Effector memory CD4-positive, alpha-beta T cell (primary cell): ENCODE measurements around the gene ZBTB20.

ENCODE experiments used
- DNase-seq, 3 donors: peaks; one replicate each; pipeline ENCODE4 v3.0.0-alpha.2; 2020
- H3K27ac ChIP-seq: 2 replicates; pipeline ENCODE4 v1.7.0; 2013; ENCODE audit warnings: mild to moderate bottlenecking, low read length, moderate library complexity; ENCODE audit not compliant: insufficient read depth, poor library complexity, severe bottlenecking
- H3K27me3 ChIP-seq: replicated peaks from 2 replicates; pipeline ENCODE4 v1.7.0; 2013; ENCODE audit warnings: mild to moderate bottlenecking, low read length; ENCODE audit not compliant: insufficient read depth, control insufficient read depth, poor library complexity, severe bottlenecking
- H3K36me3 ChIP-seq: 2 replicates; pipeline ENCODE4 v1.7.0; 2013; ENCODE audit warnings: mild to moderate bottlenecking, low read length, moderate library complexity; ENCODE audit not compliant: control insufficient read depth, insufficient read depth
- H3K4me1 ChIP-seq: 2 replicates; pipeline ENCODE4 v1.7.0; 2013; ENCODE audit warnings: low read length, mild to moderate bottlenecking; ENCODE audit not compliant: control insufficient read depth, insufficient read depth, poor library complexity, severe bottlenecking
- H3K4me3 ChIP-seq: 2 replicates; pipeline ENCODE4 v1.7.0; 2013; ENCODE audit warnings: low read length, low read depth, mild to moderate bottlenecking; ENCODE audit not compliant: insufficient read depth, poor library complexity, severe bottlenecking
- H3K9me3 ChIP-seq: 2 replicates; pipeline ENCODE4 v1.7.0; 2013; ENCODE audit warnings: mild to moderate bottlenecking, low read length, moderate library complexity; ENCODE audit not compliant: control insufficient read depth

Gene ZBTB20

DNA sequence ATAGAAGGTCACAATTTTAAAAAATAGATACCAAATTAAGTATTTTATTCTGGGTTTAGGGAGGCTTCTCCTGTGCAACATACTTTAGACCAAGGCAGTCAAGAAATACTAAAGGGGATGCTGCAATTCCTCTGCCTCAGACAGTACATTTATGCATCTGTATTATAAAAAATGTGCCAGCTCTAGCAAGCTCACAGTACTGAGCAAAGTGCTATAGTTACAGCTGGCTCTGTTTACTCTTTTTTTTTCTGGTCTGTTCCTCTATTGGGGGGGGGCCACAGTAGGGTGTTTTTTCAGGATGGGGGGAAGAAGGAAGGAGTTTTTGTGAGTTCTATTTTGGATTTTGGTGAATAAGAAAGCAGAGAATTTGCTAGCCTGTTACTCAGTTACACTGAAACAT lies 668.3 kb downstream of the ZBTB20 start:
- no peaks in the 10 kb centered on the region for H3K9me3 ChIP-seq
- no peak for DNase-seq
- H3K36me3 ChIP-seq: no peaks in the 10 kb centered on the region
- H3K27me3 ChIP-seq: no peaks in the 10 kb centered on the region
- H3K4me1 ChIP-seq: peaks cover 4% of the 10 kb centered on the region
- H3K27ac ChIP-seq: no peak overlapping the region
- no peak overlapping the region for H3K4me3 ChIP-seq

DNA sequence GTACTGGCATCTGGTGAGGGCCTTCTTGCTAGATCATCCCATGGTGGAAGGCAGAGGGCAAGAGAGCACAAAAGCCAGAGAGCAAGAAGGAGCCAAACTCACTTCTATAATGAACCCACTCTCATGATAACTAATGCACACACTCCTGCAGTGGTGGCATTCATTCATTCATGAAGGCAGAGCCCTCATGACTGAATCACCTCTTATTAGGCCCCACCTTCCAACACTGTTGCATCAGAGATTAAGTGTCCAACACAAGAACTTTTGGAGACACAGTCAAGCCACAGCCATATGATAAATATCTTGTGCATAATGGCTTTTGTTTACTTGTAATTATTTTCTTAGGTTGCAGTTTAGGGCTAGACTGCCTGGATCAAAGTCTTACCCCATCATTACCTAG lies 670.6 kb downstream of the ZBTB20 start:
- Histone ChIP-seq H3K4me3 (no peak overlapping the region), H3K4me1 (peaks cover 3% of the 10 kb centered on the region), H3K9me3 (no peaks in the 10 kb centered on the region), H3K27ac (no peak overlapping the region), H3K36me3 (no peaks in the 10 kb centered on the region), H3K27me3 (no peaks in the 10 kb centered on the region)
- DNase-seq: no peak

DNA sequence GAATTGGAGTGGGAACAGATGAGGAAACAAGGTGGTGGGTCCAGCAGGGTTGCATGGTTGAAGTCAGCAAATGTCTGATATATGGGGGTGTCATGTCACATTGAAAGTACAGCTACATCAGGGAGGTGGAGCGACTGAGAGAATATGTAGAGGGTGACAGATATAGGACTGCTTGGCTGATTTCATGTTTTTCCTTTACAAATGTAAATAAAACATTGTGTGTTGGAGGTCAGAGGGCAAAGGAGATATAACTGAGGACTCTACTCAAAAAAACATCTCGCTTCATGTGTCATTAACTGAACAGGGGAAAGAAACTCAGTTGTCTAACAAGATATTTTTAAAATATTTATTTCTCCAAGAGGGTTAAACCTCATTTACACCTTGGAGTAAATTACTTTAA lies 675.6 kb downstream of the ZBTB20 start:
- Histone ChIP-seq H3K4me1 (no peaks in the 10 kb centered on the region), H3K27me3 (no peaks in the 10 kb centered on the region), H3K9me3 (no peaks in the 10 kb centered on the region), H3K36me3 (no peaks in the 10 kb centered on the region), H3K4me3 (no peak overlapping the region), H3K27ac (no peak overlapping the region)
- DNase-seq: no peak

DNA sequence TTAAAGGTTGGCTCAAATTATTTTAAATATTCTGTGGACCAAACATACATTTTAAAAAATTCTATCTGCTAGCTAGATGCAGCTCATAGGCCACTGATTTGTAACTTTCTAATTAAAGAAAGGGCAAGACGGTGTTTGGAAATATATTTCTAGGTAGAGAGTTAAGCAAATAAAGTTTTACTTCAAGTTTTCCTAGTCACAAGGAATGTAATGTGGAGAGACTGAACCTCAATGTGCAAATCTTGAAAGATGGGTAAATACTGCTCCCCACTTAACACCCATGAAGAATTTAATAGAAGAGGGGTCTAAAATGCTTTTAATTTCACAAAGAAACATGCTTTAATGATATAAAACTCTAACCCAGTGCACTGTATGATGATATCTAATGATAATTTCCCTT lies 678.0 kb downstream of the ZBTB20 start:
- H3K27me3 ChIP-seq: no peaks in the 10 kb centered on the region
- no peak overlapping the region for H3K27ac ChIP-seq
- H3K4me3 ChIP-seq: no peak overlapping the region
- no peaks in the 10 kb centered on the region for H3K4me1 ChIP-seq
- no peaks in the 10 kb centered on the region for H3K9me3 ChIP-seq
- no peaks in the 10 kb centered on the region for H3K36me3 ChIP-seq
- no peak for DNase-seq

DNA sequence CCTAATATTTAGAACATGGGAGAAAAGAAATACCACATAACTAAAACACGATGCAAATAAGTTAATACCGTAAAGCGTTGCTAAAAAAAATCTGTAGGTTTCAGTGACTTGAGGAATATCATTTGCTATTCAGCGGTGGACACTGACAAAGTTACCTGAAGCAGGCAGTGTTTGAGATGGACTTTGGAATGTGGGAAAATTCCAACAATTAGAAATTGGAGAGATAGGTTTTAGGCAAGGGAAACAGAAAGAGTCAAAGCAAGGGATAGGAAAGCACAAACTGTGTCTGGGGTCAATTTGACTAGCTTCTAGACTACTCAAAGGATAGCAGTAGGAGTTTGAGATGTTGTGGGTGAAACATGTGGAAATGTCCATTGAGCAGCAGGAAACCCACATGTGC lies 680.3 kb downstream of the ZBTB20 start:
- Histone ChIP-seq H3K4me3 (no peak overlapping the region), H3K27ac (no peak overlapping the region), H3K4me1 (no peaks in the 10 kb centered on the region), H3K36me3 (no peaks in the 10 kb centered on the region), H3K27me3 (no peaks in the 10 kb centered on the region), H3K9me3 (no peaks in the 10 kb centered on the region)
- DNase-seq: no peak

DNA sequence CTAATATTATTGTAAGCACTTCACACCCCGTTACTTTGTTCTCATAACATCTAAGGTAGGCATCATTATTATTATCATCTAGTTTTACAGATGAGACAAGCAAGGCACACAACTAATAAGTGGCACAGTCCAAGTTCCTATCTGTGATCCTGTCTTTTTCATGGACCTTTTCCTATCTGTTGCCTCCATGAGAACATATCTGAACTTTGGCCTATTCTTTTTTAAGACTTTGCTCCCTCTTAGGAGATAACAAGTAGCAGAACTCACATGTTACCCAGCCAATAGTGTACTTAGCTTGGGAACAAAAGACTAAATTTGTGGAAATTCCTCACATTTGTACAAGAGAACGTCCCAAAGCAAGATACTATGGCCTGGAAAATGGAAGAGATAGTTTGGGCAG lies 680.8 kb downstream of the ZBTB20 start:
- Histone ChIP-seq H3K9me3 (no peaks in the 10 kb centered on the region), H3K36me3 (no peaks in the 10 kb centered on the region), H3K4me3 (no peak overlapping the region), H3K27ac (no peak overlapping the region), H3K27me3 (no peaks in the 10 kb centered on the region), H3K4me1 (no peaks in the 10 kb centered on the region)
- DNase-seq: no peak

DNA sequence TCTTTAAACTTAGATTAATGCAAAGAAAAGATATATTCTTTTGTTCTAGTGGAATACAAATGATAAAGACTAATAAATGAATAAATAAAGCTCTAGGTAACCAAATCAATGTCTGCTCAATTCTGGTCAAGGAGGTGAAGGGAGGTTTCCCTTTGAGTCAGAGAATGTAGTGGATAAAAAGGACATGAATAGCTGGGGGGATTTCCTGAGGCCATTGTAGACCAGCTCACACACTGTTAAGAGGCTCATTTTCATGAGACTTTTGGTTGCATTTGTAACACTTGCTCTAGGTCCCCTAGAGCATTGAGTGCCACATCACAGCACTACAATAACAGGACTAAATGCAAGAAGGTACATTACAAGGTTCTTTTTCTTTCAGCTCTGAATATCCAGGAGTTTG lies 682.5 kb downstream of the ZBTB20 start:
- H3K9me3 ChIP-seq: no peaks in the 10 kb centered on the region
- no peak overlapping the region for H3K4me3 ChIP-seq
- no peaks in the 10 kb centered on the region for H3K36me3 ChIP-seq
- H3K27ac ChIP-seq: no peak overlapping the region
- DNase-seq: no peak
- no peaks in the 10 kb centered on the region for H3K27me3 ChIP-seq
- H3K4me1 ChIP-seq: no peaks in the 10 kb centered on the region

DNA sequence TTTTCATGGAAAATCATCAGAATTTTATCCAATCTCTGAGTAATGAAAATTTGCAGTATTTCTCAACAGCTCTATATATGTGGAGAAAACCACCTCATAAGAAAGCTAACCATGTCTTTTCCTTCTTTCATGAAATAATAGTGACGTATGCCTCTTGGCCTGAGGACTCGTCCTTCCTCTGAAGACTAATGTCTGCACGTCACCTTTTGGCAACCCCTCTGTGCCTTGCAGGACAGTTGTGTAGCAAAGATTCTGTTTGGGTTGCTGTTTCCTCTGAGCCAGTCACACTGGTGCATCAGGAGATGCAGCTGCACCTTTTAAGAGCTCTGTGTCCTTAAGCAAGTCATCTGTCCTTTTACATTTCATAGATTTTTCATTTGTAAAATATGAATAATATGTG lies 684.3 kb downstream of the ZBTB20 start:
- DNase-seq: no peak
- Histone ChIP-seq H3K9me3 (no peaks in the 10 kb centered on the region), H3K36me3 (no peaks in the 10 kb centered on the region)

DNA sequence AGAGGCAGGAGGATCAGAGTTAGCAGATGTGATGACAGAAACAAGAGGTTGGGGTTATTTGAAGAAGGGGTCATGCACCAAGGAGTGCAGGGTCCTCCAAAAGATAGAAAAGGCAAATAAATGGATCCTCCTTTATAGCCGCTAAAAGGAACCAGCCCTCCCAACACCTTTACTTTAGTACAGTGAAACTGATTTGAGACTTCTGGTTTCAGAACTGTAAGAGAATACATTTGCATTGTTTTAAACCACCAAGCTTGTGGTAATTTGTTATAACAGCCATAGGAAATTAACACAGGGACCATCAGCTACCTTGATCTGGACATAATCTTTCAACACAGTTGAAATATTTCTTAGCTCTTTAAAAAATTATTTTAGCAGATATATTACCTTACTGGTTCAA lies 686.6 kb downstream of the ZBTB20 start:
- Histone ChIP-seq H3K9me3 (no peaks in the 10 kb centered on the region), H3K4me3 (no peak overlapping the region), H3K27me3 (no peaks in the 10 kb centered on the region), H3K27ac (no peak overlapping the region), H3K36me3 (no peaks in the 10 kb centered on the region), H3K4me1 (no peaks in the 10 kb centered on the region)
- no peak for DNase-seq

More for the DNA sequence above, 684.3 kb downstream of the ZBTB20 start:
- Histone ChIP-seq H3K27me3 (no peaks in the 10 kb centered on the region), H3K27ac (no peak overlapping the region), H3K4me1 (no peaks in the 10 kb centered on the region), H3K4me3 (no peak overlapping the region)

DNA sequence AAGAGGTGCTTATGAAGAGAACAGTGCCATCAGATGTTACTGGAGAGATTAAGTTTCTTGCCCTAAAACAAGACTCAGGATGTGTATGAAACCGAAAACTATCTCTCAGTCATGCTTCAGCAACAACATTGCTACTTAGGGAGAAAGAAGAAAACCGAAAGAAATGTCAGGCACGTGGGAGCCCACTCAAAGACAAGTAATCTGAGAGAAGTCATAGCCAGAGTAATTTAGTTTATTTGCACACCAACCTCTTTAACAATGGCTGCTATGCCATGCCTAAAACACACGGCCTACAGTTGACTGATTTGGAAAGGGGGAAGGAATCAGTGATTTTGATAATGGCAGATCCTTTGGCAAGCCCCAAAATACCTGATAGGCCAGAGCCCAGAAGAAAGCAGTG lies 690.3 kb downstream of the ZBTB20 start:
- Histone ChIP-seq H3K36me3 (no peaks in the 10 kb centered on the region), H3K27ac (no peak overlapping the region), H3K4me3 (no peak overlapping the region)

DNA sequence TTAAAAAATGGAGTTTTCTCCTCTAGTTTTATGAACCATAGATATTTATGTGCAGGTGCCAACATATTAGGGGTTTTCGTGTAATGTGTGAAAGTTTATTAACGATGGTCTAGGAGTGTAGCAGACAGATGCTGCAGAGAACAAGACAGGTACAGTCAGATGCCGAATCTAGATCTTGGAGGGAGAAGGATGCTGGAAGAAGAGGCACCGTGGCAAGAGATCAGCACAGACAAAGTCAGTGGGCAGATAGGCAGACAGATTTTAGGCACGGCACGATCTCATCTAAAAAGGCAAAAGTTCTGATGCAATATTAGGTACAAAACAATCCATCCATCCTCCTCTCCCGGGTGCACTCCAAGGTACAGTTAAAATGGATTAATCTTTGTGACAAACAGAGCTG lies 691.7 kb downstream of the ZBTB20 start:
- H3K4me3 ChIP-seq: no peak overlapping the region

More for the DNA sequence above, 690.3 kb downstream of the ZBTB20 start:
- Histone ChIP-seq H3K9me3 (no peaks in the 10 kb centered on the region), H3K4me1 (peaks cover 14% of the 10 kb centered on the region), H3K27me3 (no peaks in the 10 kb centered on the region)
- DNase-seq: no peak

More for the DNA sequence above, 691.7 kb downstream of the ZBTB20 start:
- Histone ChIP-seq H3K4me1 (peaks cover 14% of the 10 kb centered on the region), H3K36me3 (no peaks in the 10 kb centered on the region), H3K27me3 (no peaks in the 10 kb centered on the region), H3K9me3 (no peaks in the 10 kb centered on the region), H3K27ac (no peak overlapping the region)
- no peak for DNase-seq
